Colon (tissue), 2 donors: ENCODE data around the gene NAT16.
"Not testable (repeated sequence)": the region's sequence is repeated elsewhere in the genome, so short reads cannot be mapped to it uniquely, and the experiment has no call there.

ENCODE experiments used
- FAIRE-seq: peaks from 2 replicates; lab custom pipeline; 2012; peaks lifted over from hg19 to GRCh38; lab: Jason Lieb, UNC
- donor health status: control.
- donor health status: control.

The NAT16 gene

GRCh38 chr7:101201695-101202602 is 21.9 kb upstream of the NAT16 start:
- FAIRE-seq: no peak

GRCh38 chr7:101200862-101201599 is 20.9 kb upstream of the NAT16 start, which contains the start of gene MOGAT3:
Gene MOGAT3, minus strand, starts transcription at chr7:101201036. Its CDS starts 182 bp downstream, at chr7:101200854.
- no peak for FAIRE-seq

- FAIRE-seq: no peak
These were observed 20.4 kb upstream of the NAT16 start for GRCh38 chr7:101200504-101200861.

- not testable (repeated sequence) for FAIRE-seq
These were observed 19.4 kb upstream of the NAT16 start for GRCh38 chr7:101199522-101199921.

- no peak for FAIRE-seq
These were observed 18.4 kb upstream of the NAT16 start for GRCh38 chr7:101198476-101198875.

- no peak for FAIRE-seq
These were observed 17.9 kb upstream of the NAT16 start for GRCh38 chr7:101197991-101198390.

- FAIRE-seq: no peak
These were observed 15.8 kb upstream of the NAT16 start for GRCh38 chr7:101195884-101196283.

- FAIRE-seq: no peak
These were observed 9.0 kb upstream of the NAT16 start for GRCh38 chr7:101189109-101189508.

GRCh38 chr7:101186844-101187428 is 6.8 kb upstream of the NAT16 start:
- FAIRE-seq: no peak

- no peak for FAIRE-seq
These were observed 6.1 kb upstream of the NAT16 start for GRCh38 chr7:101186194-101186593.

GRCh38 chr7:101185258-101185839 is 5.3 kb upstream of the NAT16 start:
- FAIRE-seq: no peak

- no peak for FAIRE-seq
These were observed 380 bp downstream of the NAT16 start for GRCh38 chr7:101179713-101180112.

- FAIRE-seq: no peak
These were observed 976 bp downstream of the NAT16 start for GRCh38 chr7:101179117-101179516.

GRCh38 chr7:101177644-101178043 is 2.4 kb downstream of the NAT16 start:
- FAIRE-seq: no peak

- no peak for FAIRE-seq
These were observed 4.4 kb downstream of the NAT16 start for GRCh38 chr7:101175664-101176063.

- no peak for FAIRE-seq
These were observed 5.7 kb downstream of the NAT16 start for GRCh38 chr7:101174322-101174854.

- FAIRE-seq: no peak
These were observed 6.3 kb downstream of the NAT16 start for GRCh38 chr7:101173752-101174244.

GRCh38 chr7:101172854-101173751 is 7.0 kb downstream of the NAT16 start:
- no peak for FAIRE-seq

GRCh38 chr7:101172005-101172853 is 7.9 kb downstream of the NAT16 start:
- FAIRE-seq: no peak

- FAIRE-seq: no peak
These were observed 8.7 kb downstream of the NAT16 start for GRCh38 chr7:101171442-101171837.
